WERI-Rb-1 (cell line): ENCODE data around the gene RNU6-7.

Experiments used
- DNase-seq: peaks from one replicate; pipeline ENCODE4 v3.0.0-alpha.2; 2020
- H3K27ac ChIP-seq: fragments of 250-450 bp; sonication (Bioruptor Pico); 2 replicates; pipeline ENCODE4 v1.5.1; 2020; ENCODE audit warnings: mild to moderate bottlenecking, moderate library complexity
- H3K27me3 ChIP-seq: fragments of 250-450 bp; sonication (Bioruptor Pico); 2 replicates; pipeline ENCODE4 v1.5.1; 2021; ENCODE audit warnings: mild to moderate bottlenecking, low read depth, moderate library complexity; ENCODE audit not compliant: insufficient read depth, severe bottlenecking
- H3K36me3 ChIP-seq: fragments of 250-450 bp; sonication (Bioruptor Pico); 2 replicates; pipeline ENCODE4 v1.5.1; 2020; ENCODE audit warnings: mild to moderate bottlenecking, moderate library complexity
- H3K4me3 ChIP-seq: 2 replicates; pipeline ENCODE4 v1.5.1; 2011; ENCODE audit warnings: low read depth, mild to moderate bottlenecking, control low read depth, low read length
- H3K9me3 ChIP-seq: fragments of 250-450 bp; sonication (Bioruptor Pico); 2 replicates; pipeline ENCODE4 v1.5.1; 2021; ENCODE audit warnings: mild to moderate bottlenecking, moderate library complexity; ENCODE audit not compliant: severe bottlenecking
- CTCF ChIP-seq: IDR thresholded peaks from 2 replicates; pipeline ENCODE4 v1.5.1; 2011; ENCODE audit warnings: low read depth, mild to moderate bottlenecking, control low read depth, inconsistent platforms, low read length

Gene RNU6-7

GRCh38 chr14:32250681-32251080 is 48.8 kb downstream of the RNU6-7 start:
- no peak for DNase-seq
- Histone ChIP-seq H3K9me3 (no peaks in the 10 kb centered on the region), H3K27me3 (no peaks in the 10 kb centered on the region), H3K4me3 (no peak overlapping the region), H3K36me3 (no peaks in the 10 kb centered on the region), H3K27ac (no peak overlapping the region)
- no peak for TF ChIP-seq CTCF

- no peak overlapping the region for H3K4me3 ChIP-seq
- H3K9me3 ChIP-seq = no peaks in the 10 kb centered on the region
- H3K36me3 ChIP-seq = no peaks in the 10 kb centered on the region
- H3K27me3 ChIP-seq = no peaks in the 10 kb centered on the region
- H3K27ac ChIP-seq = no peak overlapping the region; the same call in 1 of the 2 replicates
- no peak for TF ChIP-seq CTCF
- DNase-seq = no peak
Measured at GRCh38 chr14:32251530-32251929, 49.7 kb downstream of the RNU6-7 start.
